SH-SY5Y (cell line): ENCODE measurements around the gene ANKRD13D.

Experiments used
- GATA2 ChIP-seq: IDR thresholded peaks from 2 replicates; pipeline ENCODE4 v1.6.1; 2011; ENCODE audit warnings: mild to moderate bottlenecking, low read depth, low read length
- GATA3 ChIP-seq: IDR thresholded peaks from 2 replicates; pipeline ENCODE4 v1.6.1; 2011; ENCODE audit warnings: low read depth, mild to moderate bottlenecking, low read length, moderate library complexity

- no peak for TF ChIP-seq GATA2
- no peak for TF ChIP-seq GATA3
Measured at GRCh38 chr11:67295846-67296245, 6.7 kb downstream of the ANKRD13D start.
